Fibroblast of lung (primary cell): ENCODE results near the gene SIGLEC6. TPM values are rescaled to one million over a fixed set of nuclear protein-coding genes. Genes with fewer than 3 reads are reported as not detected.

ENCODE experiments used
- DNase-seq, 2 donors: peaks; one replicate each; pipeline versions ENCODE4 v3.0.0 to v3.0.0-alpha.2; 2010; ENCODE audit warnings: low read depth in 2 of 2
- H2AFZ ChIP-seq: 2 replicates; pipeline ENCODE4 v1.5.1; 2012; ENCODE audit warnings: low read length, control low read depth, inconsistent platforms
- H3K27ac ChIP-seq: 2 replicates; pipeline ENCODE4 v1.5.1; 2011; ENCODE audit warnings: low read length, control low read depth; ENCODE audit not compliant: insufficient read depth
- H3K27me3 ChIP-seq: 2 replicates; pipeline ENCODE4 v1.5.1; 2011; ENCODE audit warnings: mild to moderate bottlenecking, low read length; ENCODE audit not compliant: control insufficient read depth, insufficient read depth
- H3K36me3 ChIP-seq: 2 replicates; pipeline ENCODE4 v1.5.1; 2011; ENCODE audit warnings: low read length; ENCODE audit not compliant: control insufficient read depth, insufficient read depth
- H3K4me1 ChIP-seq: 2 replicates; pipeline ENCODE4 v1.5.1; 2011; ENCODE audit warnings: low read length; ENCODE audit not compliant: control insufficient read depth, insufficient read depth; ENCODE audit errors: extremely low read depth
- H3K4me2 ChIP-seq: 2 replicates; pipeline ENCODE4 v1.5.1; 2011; ENCODE audit warnings: low read length, control low read depth; ENCODE audit not compliant: insufficient read depth; ENCODE audit errors: extremely low read depth
- H3K4me3 ChIP-seq, 4 experiments: fragments of 200-600 bp in 1 of 4; sonication (generic) in 1 of 4; replicated peaks in 1 of 4; 2 replicates each; pipeline ENCODE4 v1.5.1; 2011 to 2016; ENCODE audit warnings: low read length in 4 of 4, low read depth in 3 of 4, mild to moderate bottlenecking in 3 of 4, control low read depth in 2 of 4, inconsistent platforms in 1 of 4, mixed read lengths in 1 of 4; ENCODE audit not compliant: insufficient read depth in 1 of 4; ENCODE audit errors: control extremely low read depth in 1 of 4
- H3K79me2 ChIP-seq: 2 replicates; pipeline ENCODE4 v1.5.1; 2012; ENCODE audit warnings: mild to moderate bottlenecking, low read length, inconsistent platforms; ENCODE audit not compliant: control insufficient read depth, insufficient read depth
- H3K9ac ChIP-seq: 2 replicates; pipeline ENCODE4 v1.5.1; 2011; ENCODE audit warnings: mild to moderate bottlenecking, low read length, control low read depth; ENCODE audit not compliant: insufficient read depth
- H3K9me3 ChIP-seq: 2 replicates; pipeline ENCODE4 v1.5.1; 2012; ENCODE audit warnings: low read depth, low read length; ENCODE audit not compliant: control insufficient read depth, insufficient read depth
- H4K20me1 ChIP-seq: 2 replicates; pipeline ENCODE4 v1.5.1; 2011; ENCODE audit warnings: low read length; ENCODE audit not compliant: control insufficient read depth, insufficient read depth; ENCODE audit errors: extremely low read depth
- EZH2 ChIP-seq: IDR thresholded peaks from 2 replicates; pipeline ENCODE4 v1.5.1; 2012; ENCODE audit warnings: low read length, control low read depth, mild to moderate bottlenecking; ENCODE audit errors: missing control alignments
- polyA plus RNA-seq, 2 donors: library from polyadenylated mRNA; depleted of rRNA in 1 of 2; stranded (reverse) in 1 of 2; unstranded in 1 of 2; fragments of >200 nt; gene quantifications; 2 replicates each; pipeline ENCODE4 v1.2.1, GENCODE V29; 2011 to 2012; ENCODE audit warnings: missing spikeins in 1 of 2
- total RNA-seq: library from RNA; depleted of rRNA; stranded (reverse); fragments of >200 nt; gene quantifications from 2 replicates; pipeline ENCODE4 v1.2.1, GENCODE V29; 2014
- TF ChIP-seq, protein P1 (sequence below), 2 donors: IDR thresholded peaks in 1 of 2; conservative IDR thresholded peaks in 1 of 2; 1 replicate in 1 of 2; 2 replicates in 1 of 2; pipeline ENCODE4 v1.5.1; 2011 to 2012; ENCODE audit warnings: low read length in 2 of 2, control low read depth in 1 of 2, inconsistent platforms in 1 of 2, low read depth in 1 of 2, mild to moderate bottlenecking in 1 of 2

Gene SIGLEC6
- total and polyA plus RNA-seq, 2 donors (not counting 1 experiment from before 2014, with no cell fraction given): not detected

DNA sequence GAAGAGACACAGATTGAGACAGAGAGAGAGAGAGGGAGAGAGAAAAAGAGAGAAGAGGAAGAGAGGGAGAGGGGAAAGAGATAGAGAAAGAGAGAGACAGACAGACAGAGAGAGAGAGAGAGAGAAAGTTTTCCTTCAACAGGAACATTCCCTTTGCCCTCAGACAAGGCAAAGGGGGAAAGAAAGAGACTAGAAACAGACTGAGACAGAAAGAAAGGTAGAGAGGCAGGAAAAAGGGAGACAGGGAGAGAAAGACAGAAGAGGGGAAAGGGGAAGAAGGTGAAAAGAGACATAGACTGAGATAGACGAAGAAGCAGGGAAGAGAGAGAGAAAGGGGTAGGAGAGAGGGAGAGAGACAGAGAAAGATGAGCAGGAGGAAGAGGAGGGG lies 21.1 kb upstream of the SIGLEC6 start:
- Histone ChIP-seq H3K4me1 (no peaks in the 10 kb centered on the region), H3K27ac (no peak overlapping the region)

DNA sequence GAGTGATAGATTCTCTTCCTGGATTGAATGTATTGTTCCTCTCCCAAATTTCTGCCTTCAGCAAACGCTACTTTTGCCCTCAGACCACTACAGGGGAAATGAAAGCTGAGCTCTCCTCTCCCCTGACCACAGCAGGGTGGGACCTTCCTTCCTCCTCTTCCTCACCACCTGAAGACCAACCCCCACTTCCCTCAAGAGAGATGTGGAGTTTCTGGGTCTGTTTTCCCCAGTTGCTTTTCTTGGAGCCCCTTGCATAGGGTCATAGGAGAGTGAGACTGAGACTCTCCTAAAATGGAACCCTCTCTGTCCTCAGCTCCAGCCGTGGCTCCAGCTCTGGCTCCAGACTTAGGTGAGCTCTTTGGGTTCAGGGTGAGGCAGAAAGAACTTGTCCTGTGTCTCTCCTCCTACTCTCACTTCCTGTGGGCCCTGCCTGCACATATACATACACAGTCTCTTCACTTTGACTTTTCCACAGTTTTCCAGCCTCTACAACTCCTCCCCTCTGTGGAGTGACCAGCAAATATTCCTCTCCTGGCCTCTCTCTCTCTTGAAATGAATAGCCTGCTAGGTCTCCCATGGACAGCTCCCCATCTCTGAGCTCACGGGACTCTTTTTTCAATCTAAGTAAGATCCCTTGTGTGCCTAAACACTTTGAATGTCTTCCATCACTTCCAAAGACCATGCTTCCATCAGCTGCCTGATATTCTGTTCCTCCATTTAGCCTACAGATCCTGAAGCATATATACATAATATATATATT lies 20.4 kb upstream of the SIGLEC6 start:
- no peak for DNase-seq
- Histone ChIP-seq H4K20me1 (peaks cover 1% of the 10 kb centered on the region), H3K79me2 (no peaks in the 10 kb centered on the region), H3K4me3 (no peak overlapping the region), H2AFZ (no peak overlapping the region), H3K4me1 (no peaks in the 10 kb centered on the region), H3K9ac (no peak overlapping the region), H3K36me3 (no peaks in the 10 kb centered on the region), H3K9me3 (no peaks in the 10 kb centered on the region), H3K27ac (no peak overlapping the region), H3K27me3 (no peaks in the 10 kb centered on the region), H3K4me2 (no peak overlapping the region)
- TF ChIP-seq, protein P1, sequence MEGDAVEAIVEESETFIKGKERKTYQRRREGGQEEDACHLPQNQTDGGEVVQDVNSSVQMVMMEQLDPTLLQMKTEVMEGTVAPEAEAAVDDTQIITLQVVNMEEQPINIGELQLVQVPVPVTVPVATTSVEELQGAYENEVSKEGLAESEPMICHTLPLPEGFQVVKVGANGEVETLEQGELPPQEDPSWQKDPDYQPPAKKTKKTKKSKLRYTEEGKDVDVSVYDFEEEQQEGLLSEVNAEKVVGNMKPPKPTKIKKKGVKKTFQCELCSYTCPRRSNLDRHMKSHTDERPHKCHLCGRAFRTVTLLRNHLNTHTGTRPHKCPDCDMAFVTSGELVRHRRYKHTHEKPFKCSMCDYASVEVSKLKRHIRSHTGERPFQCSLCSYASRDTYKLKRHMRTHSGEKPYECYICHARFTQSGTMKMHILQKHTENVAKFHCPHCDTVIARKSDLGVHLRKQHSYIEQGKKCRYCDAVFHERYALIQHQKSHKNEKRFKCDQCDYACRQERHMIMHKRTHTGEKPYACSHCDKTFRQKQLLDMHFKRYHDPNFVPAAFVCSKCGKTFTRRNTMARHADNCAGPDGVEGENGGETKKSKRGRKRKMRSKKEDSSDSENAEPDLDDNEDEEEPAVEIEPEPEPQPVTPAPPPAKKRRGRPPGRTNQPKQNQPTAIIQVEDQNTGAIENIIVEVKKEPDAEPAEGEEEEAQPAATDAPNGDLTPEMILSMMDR (conservative IDR thresholded peaks at IDR 0.05 in 1 of 2, IDR thresholded peaks at IDR 0.05 in 1 of 2; ENCODE audit: low read depth in 1 of 2, low read length in 2 of 2): no peak
- no peak for TF ChIP-seq EZH2

More for the DNA sequence above, 21.1 kb upstream of the SIGLEC6 start:
- Histone ChIP-seq H3K9ac (no peak overlapping the region), H3K79me2 (no peaks in the 10 kb centered on the region), H3K4me3 (no peak overlapping the region), H3K9me3 (no peaks in the 10 kb centered on the region), H3K27me3 (no peaks in the 10 kb centered on the region), H3K4me2 (no peak overlapping the region), H2AFZ (no peak overlapping the region), H4K20me1 (peaks cover 1% of the 10 kb centered on the region), H3K36me3 (no peaks in the 10 kb centered on the region)
- TF ChIP-seq EZH2: no peak
- TF ChIP-seq, protein P1 (conservative IDR thresholded peaks at IDR 0.05 in 1 of 2, IDR thresholded peaks at IDR 0.05 in 1 of 2; ENCODE audit: low read depth in 1 of 2, low read length in 2 of 2): no peak
- DNase-seq: no peak

DNA sequence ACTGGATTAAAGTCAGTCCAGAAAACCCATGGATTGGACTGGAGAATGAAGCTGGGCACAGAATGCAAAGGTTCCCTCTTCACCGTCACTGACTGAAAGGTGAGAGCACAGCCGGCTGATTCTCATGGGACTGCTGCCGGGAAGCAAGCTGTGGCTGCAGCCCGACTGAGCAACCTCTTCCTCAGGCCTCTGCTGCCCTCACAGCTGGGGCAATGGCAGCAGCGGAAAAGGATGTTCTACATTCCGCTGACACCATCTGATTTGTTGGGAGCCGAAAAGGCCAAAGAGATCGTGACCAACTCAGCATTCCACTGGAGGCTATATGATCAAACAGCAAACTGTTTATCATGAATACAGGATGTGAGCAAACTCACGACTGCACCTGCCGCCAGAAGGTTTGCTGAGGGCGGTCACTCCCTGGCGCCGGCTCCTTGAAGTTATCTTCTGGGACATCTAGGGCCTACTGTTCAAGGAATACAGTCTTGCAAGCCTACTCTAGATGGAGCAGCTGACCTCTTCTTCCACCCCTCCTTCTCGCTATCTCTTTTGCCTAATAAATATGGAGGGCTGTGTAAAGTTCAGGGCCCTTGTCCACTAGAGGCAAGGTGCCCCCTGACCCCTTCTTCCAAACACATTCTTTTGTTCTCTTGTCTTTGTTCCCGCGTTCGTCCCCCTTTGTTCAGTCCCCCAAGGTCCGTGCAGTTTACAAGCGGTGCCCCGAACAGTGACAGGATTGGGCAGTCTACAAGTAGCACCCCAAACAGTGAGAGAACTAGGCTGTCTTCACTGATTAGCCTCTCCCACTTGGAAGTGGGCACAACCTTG lies 19.6 kb upstream of the SIGLEC6 start:
- Histone ChIP-seq H3K27ac (no peak overlapping the region), H3K9me3 (no peaks in the 10 kb centered on the region), H3K4me3 (no peak overlapping the region), H3K4me2 (no peak overlapping the region), H2AFZ (no peak overlapping the region), H3K27me3 (no peaks in the 10 kb centered on the region), H3K79me2 (no peaks in the 10 kb centered on the region), H4K20me1 (peaks cover 1% of the 10 kb centered on the region), H3K4me1 (no peaks in the 10 kb centered on the region), H3K9ac (no peak overlapping the region), H3K36me3 (no peaks in the 10 kb centered on the region)
- DNase-seq: no peak
- TF ChIP-seq EZH2: no peak
- TF ChIP-seq, protein P1 (conservative IDR thresholded peaks at IDR 0.05 in 1 of 2, IDR thresholded peaks at IDR 0.05 in 1 of 2; ENCODE audit: low read depth in 1 of 2, low read length in 2 of 2): no peak
